GM18909 (cell line): Measurements from ENCODE around the gene DDO.

Experiments used
- ATAC-seq: cut with Tn5 transposase; IDR thresholded peaks from one replicate; pipeline ENCODE4 v1.9.1; 2021; ENCODE audit warnings: mild to moderate bottlenecking; ENCODE audit not compliant: unreplicated experiment, poor library complexity

Gene DDO

DNA sequence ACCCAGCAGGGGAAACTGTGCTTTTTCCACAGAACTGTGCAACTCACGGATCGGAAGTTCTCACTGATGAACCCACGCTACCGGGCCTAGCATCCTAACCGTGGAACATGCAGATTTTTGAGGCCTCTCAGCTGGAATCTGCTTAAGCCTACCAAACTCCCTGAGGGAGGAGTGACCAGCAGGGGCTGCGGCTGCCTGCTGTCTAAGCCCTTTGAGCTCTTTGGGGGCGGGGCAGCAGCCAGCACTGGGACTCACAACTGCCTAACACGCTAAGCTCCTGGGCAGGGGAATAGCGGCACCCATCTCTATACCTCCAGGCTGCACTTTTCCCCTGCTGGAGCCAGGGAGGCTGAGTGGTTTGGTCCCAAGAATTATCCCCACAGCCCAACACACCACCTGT is 36.8 kb downstream of the DDO start:
- ATAC-seq, result no peak

DNA sequence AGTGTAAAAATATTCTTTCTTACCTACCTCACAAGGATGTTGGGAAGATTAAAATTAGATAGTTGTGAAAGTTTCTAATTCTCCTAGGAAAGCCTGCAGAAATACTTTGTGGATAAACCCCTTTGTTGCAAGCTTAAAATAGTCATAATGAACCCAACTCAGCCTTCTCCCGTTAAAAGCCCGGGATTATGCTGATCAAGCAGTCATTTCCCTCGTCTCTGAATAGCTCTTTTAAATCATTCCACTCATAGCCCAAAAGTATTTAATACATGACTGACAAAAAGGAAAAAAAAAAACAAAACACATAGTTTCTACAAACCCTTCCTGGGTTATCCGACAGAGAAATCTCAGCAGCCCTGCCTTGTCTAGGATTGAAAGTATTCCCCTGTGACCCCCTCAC is 46.3 kb downstream of the DDO start:
- ATAC-seq, result no peak

DNA sequence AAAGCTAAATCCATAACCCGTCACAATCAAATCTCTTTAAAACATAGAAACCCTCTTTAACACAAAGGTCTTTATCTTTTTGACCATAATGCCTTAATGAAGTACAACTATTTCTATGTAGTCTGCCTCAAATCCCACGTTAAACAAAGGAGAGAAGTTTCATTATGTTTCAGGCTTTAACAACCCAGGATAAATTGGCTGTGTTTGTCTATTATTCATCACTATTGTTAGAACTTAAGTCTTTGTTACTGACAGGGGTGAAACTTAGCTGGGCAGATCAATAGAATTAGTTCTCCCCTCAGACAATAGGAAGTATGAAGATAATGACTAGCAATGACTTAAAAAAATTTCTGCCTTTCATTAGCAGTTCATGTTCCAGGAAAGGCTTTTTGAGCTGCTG is 47.1 kb downstream of the DDO start:
- ATAC-seq, result no peak

DNA sequence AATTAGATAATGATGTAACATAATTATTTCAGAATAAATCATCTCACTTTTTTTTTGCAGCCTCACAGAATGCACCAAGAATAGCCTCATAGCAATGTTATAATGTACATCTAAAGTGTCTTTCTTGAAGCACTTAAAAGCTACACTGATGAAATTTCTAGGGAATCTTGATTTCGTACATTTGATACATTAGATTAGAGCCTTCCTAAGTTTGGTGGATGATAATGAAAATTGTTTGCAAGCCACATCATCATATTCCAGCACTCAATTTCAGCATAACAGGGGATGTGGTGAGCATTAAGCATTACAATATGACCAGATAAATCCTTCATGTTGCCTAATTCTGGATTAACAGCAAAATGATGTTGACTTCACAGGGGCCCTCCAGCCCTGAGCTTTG is 47.5 kb downstream of the DDO start:
- no peak for ATAC-seq

DNA sequence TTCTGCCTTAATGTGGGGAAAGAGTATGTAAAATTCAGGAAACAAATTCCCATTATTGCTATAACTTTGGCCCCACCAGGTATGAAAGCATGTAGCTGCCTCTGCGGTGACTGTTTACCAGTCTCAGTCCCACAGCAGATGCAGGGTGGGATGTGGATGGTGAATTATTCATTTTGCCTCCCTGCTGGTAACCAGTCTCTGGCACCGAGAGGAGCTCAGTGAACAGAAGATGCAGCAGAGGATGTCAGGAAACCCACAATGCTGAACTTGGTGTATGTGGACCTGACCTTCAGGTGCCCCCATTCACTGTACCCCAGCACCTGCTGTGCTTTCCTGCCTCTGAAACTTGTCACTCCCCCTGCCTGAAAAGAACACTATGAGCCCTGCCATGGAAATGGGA is 48.4 kb downstream of the DDO start:
- no peak for ATAC-seq

DNA sequence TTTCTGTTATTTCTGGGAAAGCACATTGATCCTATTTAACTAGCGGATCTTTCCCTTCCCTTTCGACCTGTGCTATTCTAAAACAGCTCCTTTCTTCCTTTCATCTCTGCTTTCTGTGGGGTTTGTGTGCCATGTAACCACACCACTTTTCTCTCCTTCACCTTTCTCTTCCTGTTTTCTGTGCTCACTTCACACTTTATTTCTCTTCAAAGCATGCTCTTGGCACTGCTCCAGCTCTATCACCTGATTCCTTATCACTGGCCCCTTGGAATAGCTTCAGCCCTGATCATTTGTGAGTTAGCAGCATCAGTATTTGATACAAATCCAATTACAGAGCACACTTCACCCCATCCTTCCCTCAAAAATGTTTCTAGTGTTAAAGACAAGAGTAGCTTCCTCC is 49.1 kb downstream of the DDO start:
- no peak for ATAC-seq

DNA sequence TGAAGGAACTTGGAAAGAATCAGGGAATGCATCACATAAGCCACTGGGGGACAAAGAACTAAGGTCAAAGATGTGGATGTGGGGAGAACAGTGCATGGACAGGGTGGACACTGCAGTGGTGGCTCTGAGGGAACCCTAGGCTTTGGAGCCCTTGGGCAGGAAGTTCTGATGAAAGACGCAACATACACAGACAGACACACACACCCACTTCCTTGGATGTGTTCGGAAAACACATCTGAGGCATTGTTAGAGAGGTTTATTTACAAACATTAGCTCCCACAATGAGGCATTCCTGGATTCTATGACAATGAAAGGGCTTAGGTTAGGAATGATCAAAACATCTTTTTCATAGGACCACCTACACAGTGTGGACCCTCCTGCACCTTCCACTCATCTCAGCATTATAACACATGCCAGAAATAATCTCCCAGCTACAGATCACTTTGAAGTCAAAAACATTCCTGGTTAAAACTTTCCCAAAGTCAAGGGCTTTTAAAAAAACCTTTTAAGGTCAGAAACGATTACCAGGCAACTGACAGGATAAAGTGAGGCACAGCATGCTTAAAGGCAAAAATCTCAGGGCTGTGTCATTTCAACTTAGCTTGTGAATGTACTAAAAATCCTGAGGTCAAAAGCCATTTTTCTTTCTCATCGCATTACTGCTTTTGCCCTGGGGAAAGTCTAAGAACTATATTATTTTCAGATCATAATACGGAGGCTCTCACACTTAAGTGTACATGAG is 50.8 kb downstream of the DDO start:
- no peak for ATAC-seq

DNA sequence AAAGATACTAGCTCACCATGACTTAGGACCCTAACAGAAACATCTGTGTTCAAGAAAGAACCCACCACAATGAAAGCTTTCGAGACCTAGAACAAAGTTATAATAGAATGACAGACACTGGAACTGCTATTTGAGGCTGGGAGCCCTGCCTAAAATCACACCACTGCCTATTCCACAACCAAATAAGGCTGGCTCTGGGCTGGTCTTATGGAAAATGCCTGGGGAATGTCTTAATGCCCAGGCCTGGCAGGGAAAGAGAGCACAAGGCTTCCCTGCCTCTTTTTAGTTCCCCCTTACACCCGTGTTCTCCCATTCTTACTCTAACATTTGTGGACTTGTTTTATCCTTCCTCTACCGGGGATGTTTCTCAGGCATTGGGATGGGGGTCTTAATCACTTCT is 51.6 kb downstream of the DDO start:
- no peak for ATAC-seq

DNA sequence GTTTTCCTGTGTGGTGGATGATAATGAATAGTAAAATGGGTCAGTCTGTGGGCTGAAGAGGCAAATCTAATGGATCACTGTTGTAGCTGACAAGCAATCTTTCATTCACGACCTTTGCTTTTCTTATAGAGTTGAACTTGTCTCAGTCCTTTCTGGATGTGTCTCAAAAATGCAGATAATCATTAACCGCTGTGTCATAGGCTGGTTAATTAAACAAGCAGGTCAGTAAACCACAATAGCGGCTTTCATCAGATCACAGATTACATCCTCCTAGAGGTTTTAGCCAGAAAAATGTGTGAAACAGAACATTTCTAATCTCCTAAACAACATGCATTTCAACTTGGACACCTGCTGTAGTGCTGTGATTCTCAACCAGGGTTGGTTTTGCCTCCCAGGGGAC is 54.7 kb downstream of the DDO start:
- ATAC-seq, result no peak

DNA sequence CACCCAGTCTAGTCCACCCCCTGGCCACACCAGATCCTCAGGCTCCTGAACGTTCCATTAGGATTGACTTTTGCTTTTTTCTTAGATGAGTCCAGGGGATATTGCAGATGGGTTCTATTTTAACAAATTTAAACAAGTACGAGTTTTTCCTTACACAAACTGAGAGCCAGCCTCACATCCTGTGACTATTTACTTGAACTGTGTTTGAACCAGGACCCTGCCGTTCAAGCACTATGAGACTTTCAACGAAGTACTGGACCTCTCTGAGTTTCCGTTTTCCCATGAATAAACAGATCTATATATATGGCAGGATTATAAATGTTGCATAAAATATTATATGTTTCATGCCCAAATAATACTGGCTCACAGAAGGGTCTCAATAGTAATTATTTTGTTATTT is 55.8 kb downstream of the DDO start:
- ATAC-seq, result no peak

DNA sequence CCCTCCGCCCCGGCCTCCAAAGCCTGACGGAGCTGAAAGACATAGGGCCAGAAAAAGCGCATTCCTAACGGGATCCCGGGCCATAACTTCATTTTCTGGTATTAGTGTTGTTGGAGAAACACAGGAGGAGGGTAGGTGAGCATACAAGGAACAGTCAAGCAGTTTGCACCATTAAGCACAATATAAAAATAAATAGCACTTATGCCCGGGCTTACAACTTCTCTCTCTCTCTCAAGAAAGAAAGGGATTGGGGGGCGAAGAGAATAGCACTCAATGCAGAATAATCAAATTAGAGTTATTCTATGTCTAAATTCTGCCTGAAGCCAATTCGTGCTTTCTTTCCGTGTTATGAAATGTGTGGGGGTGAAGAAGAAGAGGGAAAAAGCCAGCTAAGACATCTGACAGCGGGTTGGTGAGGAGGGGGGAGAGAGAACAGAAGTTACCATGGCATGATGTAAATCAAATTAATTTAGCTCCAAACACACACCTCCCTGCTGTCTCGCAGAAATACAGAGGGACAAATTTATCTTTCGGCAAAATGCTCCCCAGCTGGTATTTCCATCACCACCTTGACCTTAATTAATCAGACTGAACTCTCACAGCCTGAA is 56.7 kb downstream of the DDO start:
- no peak for ATAC-seq

DNA sequence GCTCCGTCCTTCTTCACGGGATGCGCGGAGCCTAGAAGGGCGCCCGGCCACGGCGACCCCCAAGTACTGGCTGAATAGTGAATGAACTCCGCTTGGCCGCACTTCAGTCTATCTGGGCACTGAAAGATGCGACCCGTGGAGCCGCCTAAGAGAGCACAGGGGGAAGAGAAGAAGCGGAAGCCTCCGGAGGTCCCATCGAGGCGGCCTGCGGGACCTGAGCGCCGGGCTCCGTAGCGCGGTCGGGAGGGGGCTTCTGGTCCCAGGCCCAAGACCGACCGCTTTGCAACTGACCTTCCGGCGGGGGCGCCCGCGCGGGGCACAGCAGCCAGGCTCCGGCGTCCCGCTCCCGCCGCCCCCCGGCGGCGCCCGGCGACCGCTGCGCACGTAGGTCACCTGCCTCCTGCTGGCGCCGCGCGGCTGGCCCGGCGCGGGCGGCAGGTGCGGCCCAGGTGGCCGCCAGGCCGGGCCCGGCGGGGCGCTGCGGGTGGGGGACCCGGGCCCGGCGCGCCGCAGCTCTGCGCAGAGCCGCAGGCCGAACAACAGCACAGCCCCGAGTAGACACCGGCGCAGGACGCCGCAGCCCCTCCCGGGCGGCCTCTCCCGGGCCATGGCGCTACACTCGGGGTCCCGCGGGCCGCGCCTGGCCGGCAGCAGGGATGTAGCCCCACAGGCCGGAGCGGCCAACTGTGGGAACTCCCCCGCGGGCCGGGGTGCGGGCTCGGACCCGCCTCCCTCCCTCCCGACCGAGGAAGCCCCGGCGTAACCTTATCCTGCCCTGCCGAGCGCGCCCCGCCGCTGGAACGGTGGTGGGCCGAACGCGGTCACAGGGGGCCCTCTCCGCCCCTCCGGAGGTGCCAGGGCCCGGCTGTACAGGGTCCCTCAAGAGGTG is 57.5 kb downstream of the DDO start, which contains the start of gene METTL24:
METTL24 (minus strand) TSS at position 686 of the 889 bp plus-strand sequence; CDS start at position 609, 77 bp downstream.
- ATAC-seq, result no peak

DNA sequence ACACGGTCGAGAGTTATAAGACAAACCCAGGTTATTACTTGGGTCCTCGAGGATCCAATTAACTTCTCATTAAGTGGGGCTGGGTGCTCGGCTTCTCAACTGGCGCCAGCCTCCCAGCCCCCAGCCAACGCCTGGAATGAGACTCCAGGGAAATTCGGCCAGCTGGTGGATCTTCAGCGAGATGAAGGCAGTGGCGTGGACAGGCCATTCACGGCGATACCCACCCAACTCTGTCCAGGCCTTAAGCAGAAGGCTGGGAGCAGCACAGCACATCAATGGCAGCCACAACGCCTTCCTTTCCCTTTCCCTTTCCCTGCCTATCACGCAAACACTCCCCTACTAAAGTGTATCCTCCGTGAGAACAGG is 58.1 kb downstream of the DDO start:
- no peak for ATAC-seq

DNA sequence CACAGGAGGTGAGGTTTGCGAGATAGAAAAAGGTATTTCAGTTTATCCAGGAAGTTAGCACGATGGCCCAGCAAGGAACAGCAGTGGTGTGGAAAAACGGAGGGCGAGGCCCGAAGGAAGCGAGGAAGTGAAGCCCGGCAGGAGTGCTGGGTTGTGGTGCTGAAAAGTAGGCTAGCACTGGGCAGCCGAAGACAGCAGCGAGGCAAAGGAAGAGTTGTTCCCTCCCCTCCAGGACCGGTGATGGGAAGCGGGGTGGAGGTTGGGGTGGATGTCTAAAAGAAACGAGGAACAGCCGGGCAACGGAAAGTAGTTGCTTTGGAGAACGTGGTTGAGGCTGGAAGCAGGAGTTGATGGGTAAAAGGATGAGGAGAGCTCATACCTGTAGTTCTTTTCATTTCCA is 58.6 kb downstream of the DDO start:
- no peak for ATAC-seq

DNA sequence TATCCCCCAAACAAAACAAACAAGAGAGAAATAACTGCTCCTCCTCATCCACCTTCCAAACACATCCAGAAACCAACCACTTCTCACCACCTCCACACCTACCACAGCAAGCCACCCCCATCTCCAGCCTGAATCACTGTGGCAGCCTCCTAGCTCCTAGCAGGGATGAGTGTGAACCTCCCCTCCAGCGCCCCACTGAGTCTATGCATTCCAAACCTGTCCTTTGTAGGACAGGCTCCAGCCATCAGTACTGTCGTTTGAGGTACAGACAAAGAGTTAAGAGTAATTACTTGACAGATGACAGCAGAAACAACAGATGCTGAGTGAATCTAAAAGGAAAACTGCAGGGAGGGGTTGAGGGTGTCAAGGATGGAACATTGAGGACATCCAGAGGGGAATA is 59.6 kb downstream of the DDO start:
- no peak for ATAC-seq

DNA sequence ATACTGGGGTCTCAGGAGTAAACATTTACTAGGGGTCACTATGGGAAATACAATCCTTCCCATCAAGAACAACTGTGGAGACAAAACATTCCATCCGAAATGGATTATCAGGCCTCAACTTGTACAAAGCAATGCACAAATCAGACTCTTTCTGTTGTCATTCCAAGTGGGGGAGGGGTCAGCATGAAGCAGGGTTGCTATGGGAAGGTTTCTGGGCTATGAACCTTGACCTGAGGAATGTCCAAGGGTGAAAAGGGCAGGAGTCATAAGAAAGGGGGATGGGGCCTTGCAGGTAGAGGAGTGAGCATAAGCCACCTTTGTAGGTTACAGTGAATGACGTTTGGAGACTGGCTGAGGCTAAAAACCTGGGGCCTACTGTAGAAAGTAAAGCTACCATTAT is 60.4 kb downstream of the DDO start:
- no peak for ATAC-seq

DNA sequence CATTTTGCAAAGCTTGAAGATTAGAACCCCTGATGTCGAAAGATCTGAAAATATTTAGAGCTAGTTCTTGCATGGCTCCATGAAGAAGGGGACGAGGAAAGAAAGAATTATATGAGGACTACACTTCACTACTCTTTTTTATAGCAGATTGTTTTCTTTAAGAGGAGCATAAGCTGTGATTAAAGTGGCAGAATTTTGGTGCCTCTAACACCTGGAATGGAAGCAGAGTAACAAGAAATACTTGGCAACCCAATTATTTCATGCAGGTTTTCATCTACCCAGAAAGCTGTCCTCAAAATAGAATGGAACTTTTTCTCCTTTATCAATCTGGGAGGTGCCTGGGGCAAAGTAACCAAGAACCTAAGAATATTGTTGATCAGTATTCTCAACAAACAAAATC is 61.2 kb downstream of the DDO start:
- ATAC-seq, result no peak

DNA sequence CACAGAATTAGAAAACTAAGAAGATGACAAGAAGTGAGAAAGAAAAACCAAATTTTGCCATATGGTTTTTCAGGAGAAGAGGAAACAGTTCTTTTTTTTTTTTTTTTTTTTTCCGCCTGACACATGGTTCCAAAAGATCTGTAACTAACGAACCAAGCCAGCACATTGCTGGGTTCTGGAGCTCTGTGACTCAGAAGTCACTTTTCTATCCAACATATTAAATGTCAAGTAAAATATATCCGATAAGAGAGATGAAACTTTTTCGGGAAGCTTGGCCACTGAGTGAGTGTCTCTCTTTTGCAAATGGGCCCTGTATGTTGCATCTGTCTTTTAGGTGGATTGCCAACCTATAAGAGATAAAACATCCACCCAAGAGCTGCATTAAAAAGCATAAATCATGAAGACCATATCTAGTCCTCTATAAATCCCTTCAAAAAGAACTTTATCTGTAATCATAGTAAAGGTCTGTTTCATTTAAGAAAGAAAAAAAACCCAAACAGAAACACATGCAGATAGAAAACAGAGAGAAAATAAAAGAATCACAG is 61.8 kb downstream of the DDO start:
- no peak for ATAC-seq

DNA sequence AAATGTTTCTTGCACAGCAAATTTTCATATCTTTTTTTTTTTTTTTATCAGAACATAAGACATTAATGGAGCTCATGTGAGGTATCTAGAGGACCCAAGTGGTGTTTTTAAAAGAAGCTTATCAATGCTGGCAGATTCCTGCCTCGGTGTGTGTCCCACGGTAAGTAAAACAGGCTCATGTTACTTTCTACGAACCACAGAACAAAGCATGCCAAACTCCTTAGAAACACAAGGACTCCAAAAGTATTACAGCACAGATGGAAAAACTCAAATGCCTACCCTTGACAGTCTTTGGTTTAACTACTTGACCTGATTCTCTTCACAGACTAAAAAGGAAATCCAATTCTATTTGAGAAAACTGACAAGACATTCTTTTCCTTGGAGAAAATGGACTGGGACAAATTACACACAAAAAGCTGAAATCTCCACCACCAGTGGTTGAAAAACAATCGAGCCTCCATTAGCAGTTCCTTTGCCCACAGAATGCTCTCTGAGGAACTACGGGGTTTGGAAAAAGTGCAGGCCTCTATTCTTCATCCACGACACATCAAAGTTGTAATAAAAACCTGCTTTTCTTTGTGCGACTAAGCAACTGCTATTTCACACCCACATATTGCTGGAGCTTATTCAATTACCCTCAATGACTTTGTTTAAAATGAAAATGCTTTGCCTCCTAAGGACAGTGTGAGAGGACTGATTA is 62.7 kb downstream of the DDO start:
- no peak for ATAC-seq

DNA sequence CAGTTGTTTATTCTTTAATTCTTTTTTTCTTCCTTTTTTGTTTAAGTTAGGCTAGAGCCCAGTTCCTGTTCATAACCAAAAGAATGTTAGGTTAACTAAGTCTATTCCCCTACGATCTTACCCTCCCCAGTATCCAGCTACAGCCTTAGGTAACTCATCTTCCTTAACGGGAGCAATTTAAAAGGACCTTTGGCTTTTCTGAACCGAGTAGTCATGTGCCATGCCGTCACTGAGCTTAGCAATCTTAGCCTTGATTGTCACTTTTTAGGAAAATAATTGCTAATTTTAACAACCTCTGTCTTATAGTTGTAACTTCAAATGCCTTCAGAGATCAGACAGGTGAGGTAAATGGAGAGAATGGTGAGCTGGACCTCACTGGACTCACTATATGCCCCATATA is 63.4 kb downstream of the DDO start:
- no peak for ATAC-seq
